ENCODE measurements around the gene TSPAN9. TPM values are rescaled to one million over a fixed set of nuclear protein-coding genes. Genes with fewer than 3 reads are reported as not detected.
A peak's percentile ranks its signal among the peaks of the same experiment; 100 is the strongest.

TSPAN9 gene
- total RNA-seq, 2 donors from 2014 or later = 0.65 to 2.7 TPM

- Mint-ChIP-seq H3K4me3 (no peak overlapping the region), H3K36me3 (ENCODE audit: low read depth) (no peaks in the 10 kb centered on the region), H3K9me3 (no peaks in the 10 kb centered on the region), H3K27ac (no peak overlapping the region), H3K4me1 (no peaks in the 10 kb centered on the region), H3K27me3 (peaks cover 4% of the 10 kb centered on the region)
- no peak for ATAC-seq (replicated peaks)
These were observed 166.4 kb downstream of the TSPAN9 start for GRCh38 chr12:3243376-3244084.

- Mint-ChIP-seq H3K9me3 (no peaks in the 10 kb centered on the region), H3K36me3 (ENCODE audit: low read depth) (no peaks in the 10 kb centered on the region), H3K27ac (no peak overlapping the region), H3K4me1 (peaks cover 4% of the 10 kb centered on the region), H3K27me3 (peaks cover 8% of the 10 kb centered on the region), H3K4me3 (no peak overlapping the region)
- ATAC-seq (replicated peaks) = no peak
These were observed 167.1 kb downstream of the TSPAN9 start for GRCh38 chr12:3244219-3244750.

- Mint-ChIP-seq H3K4me3 (no peak overlapping the region), H3K4me1 (peaks cover 6% of the 10 kb centered on the region), H3K27me3 (peaks cover 14% of the 10 kb centered on the region), H3K27ac (no peak overlapping the region), H3K9me3 (no peaks in the 10 kb centered on the region), H3K36me3 (ENCODE audit: low read depth) (no peaks in the 10 kb centered on the region)
- ATAC-seq (replicated peaks) = no peak
These were observed 169.1 kb downstream of the TSPAN9 start for GRCh38 chr12:3246253-3246652.

- peaks cover 14% of the 10 kb centered on the region for H3K27me3 Mint-ChIP-seq
- H3K27ac Mint-ChIP-seq = no peak overlapping the region
- no peak for ATAC-seq (replicated peaks)
- H3K9me3 Mint-ChIP-seq = no peaks in the 10 kb centered on the region
- no peaks in the 10 kb centered on the region for H3K36me3 Mint-ChIP-seq (ENCODE audit: low read depth)
- H3K4me3 Mint-ChIP-seq = no peak overlapping the region
- H3K4me1 Mint-ChIP-seq = peaks cover 6% of the 10 kb centered on the region
These were observed 169.9 kb downstream of the TSPAN9 start for GRCh38 chr12:3247077-3247476.

GRCh38 chr12:3247629-3248161 is 170.5 kb downstream of the TSPAN9 start:
- H3K27ac Mint-ChIP-seq = no peak overlapping the region
- H3K27me3 Mint-ChIP-seq = peaks cover 14% of the 10 kb centered on the region
- H3K36me3 Mint-ChIP-seq (ENCODE audit: low read depth) = no peaks in the 10 kb centered on the region
- no peak overlapping the region for H3K4me3 Mint-ChIP-seq
- H3K9me3 Mint-ChIP-seq = no peaks in the 10 kb centered on the region
- H3K4me1 Mint-ChIP-seq = peaks cover 6% of the 10 kb centered on the region
- ATAC-seq (replicated peaks) = no peak

- peaks cover 6% of the 10 kb centered on the region for H3K4me1 Mint-ChIP-seq
- H3K36me3 Mint-ChIP-seq (ENCODE audit: low read depth) = no peaks in the 10 kb centered on the region
- H3K27me3 Mint-ChIP-seq = peaks cover 14% of the 10 kb centered on the region
- no peak overlapping the region for H3K4me3 Mint-ChIP-seq
- peak overlapping the region; percentile 26 for H3K27ac Mint-ChIP-seq
- H3K9me3 Mint-ChIP-seq = no peaks in the 10 kb centered on the region
- ATAC-seq (replicated peaks) = no peak
These were observed 172.1 kb downstream of the TSPAN9 start for GRCh38 chr12:3249081-3249800.

GRCh38 chr12:3250034-3250433 is 172.9 kb downstream of the TSPAN9 start:
- Mint-ChIP-seq H3K9me3 (no peaks in the 10 kb centered on the region), H3K27ac (no peak overlapping the region), H3K27me3 (peaks cover 14% of the 10 kb centered on the region), H3K4me1 (peaks cover 6% of the 10 kb centered on the region), H3K4me3 (no peak overlapping the region), H3K36me3 (ENCODE audit: low read depth) (no peaks in the 10 kb centered on the region)
- no peak for ATAC-seq (replicated peaks)

GRCh38 chr12:3250576-3250975 is 173.4 kb downstream of the TSPAN9 start:
- no peak for ATAC-seq (replicated peaks)
- no peaks in the 10 kb centered on the region for H3K36me3 Mint-ChIP-seq (ENCODE audit: low read depth)
- no peak overlapping the region for H3K4me3 Mint-ChIP-seq
- H3K27me3 Mint-ChIP-seq = peaks cover 14% of the 10 kb centered on the region
- peaks cover 6% of the 10 kb centered on the region for H3K4me1 Mint-ChIP-seq
- H3K27ac Mint-ChIP-seq = no peak overlapping the region
- H3K9me3 Mint-ChIP-seq = no peaks in the 10 kb centered on the region

GRCh38 chr12:3251067-3251466 is 173.9 kb downstream of the TSPAN9 start:
- ATAC-seq (replicated peaks) = no peak
- Mint-ChIP-seq H3K4me1 (peaks cover 6% of the 10 kb centered on the region), H3K36me3 (ENCODE audit: low read depth) (no peaks in the 10 kb centered on the region), H3K9me3 (no peaks in the 10 kb centered on the region), H3K27ac (no peak overlapping the region), H3K27me3 (peaks cover 14% of the 10 kb centered on the region), H3K4me3 (no peak overlapping the region)

- no peaks in the 10 kb centered on the region for H3K36me3 Mint-ChIP-seq (ENCODE audit: low read depth)
- no peak overlapping the region for H3K4me3 Mint-ChIP-seq
- peaks cover 14% of the 10 kb centered on the region for H3K27me3 Mint-ChIP-seq
- H3K9me3 Mint-ChIP-seq = no peaks in the 10 kb centered on the region
- H3K27ac Mint-ChIP-seq = no peak overlapping the region
- no peak for ATAC-seq (replicated peaks)
- H3K4me1 Mint-ChIP-seq = peaks cover 6% of the 10 kb centered on the region
These were observed 174.5 kb downstream of the TSPAN9 start for GRCh38 chr12:3251691-3252090.

GRCh38 chr12:3252450-3252891 is 175.3 kb downstream of the TSPAN9 start:
- H3K27ac Mint-ChIP-seq = no peak overlapping the region
- ATAC-seq (replicated peaks) = no peak
- peaks cover 6% of the 10 kb centered on the region for H3K4me1 Mint-ChIP-seq
- H3K27me3 Mint-ChIP-seq = peaks cover 14% of the 10 kb centered on the region
- H3K9me3 Mint-ChIP-seq = no peaks in the 10 kb centered on the region
- H3K36me3 Mint-ChIP-seq (ENCODE audit: low read depth) = no peaks in the 10 kb centered on the region
- H3K4me3 Mint-ChIP-seq = no peak overlapping the region

GRCh38 chr12:3253682-3254275 is 176.6 kb downstream of the TSPAN9 start:
- Mint-ChIP-seq H3K36me3 (ENCODE audit: low read depth) (no peaks in the 10 kb centered on the region), H3K9me3 (no peaks in the 10 kb centered on the region), H3K4me1 (peaks cover 6% of the 10 kb centered on the region), H3K27ac (no peak overlapping the region), H3K4me3 (no peak overlapping the region), H3K27me3 (peaks cover 14% of the 10 kb centered on the region)
- ATAC-seq (replicated peaks) = no peak

GRCh38 chr12:3255057-3255456 is 177.9 kb downstream of the TSPAN9 start:
- Mint-ChIP-seq H3K9me3 (no peaks in the 10 kb centered on the region), H3K36me3 (ENCODE audit: low read depth) (no peaks in the 10 kb centered on the region), H3K27me3 (peaks cover 13% of the 10 kb centered on the region), H3K4me3 (no peak overlapping the region), H3K4me1 (no peaks in the 10 kb centered on the region), H3K27ac (no peak overlapping the region)
- ATAC-seq (replicated peaks) = no peak

- Mint-ChIP-seq H3K27me3 (peaks cover 5% of the 10 kb centered on the region), H3K4me1 (no peaks in the 10 kb centered on the region), H3K4me3 (no peak overlapping the region), H3K9me3 (no peaks in the 10 kb centered on the region), H3K36me3 (ENCODE audit: low read depth) (no peaks in the 10 kb centered on the region), H3K27ac (no peak overlapping the region)
- no peak for ATAC-seq (replicated peaks)
These were observed 179.0 kb downstream of the TSPAN9 start for GRCh38 chr12:3256103-3256631.

Data from activated T-helper 17 cell treated with anti-CD3 and anti-CD28 coated beads, Interleukin-2, amount 50 U/mL, for 72 hours (primary cell).